GM12878 (cell line): ENCODE measurements around the gene AMY2B.

ENCODE experiments used
- BCLAF1 ChIP-seq: fragments of 450-650 bp; IDR thresholded peaks from 2 replicates; pipeline ENCODE4 v1.6.1; 2017; ENCODE audit warnings: antibody characterized with exemption, mild to moderate bottlenecking, moderate library complexity
- CBFB ChIP-seq: IDR thresholded peaks from 2 replicates; pipeline ENCODE4 v1.6.1; 2016; ENCODE audit warnings: antibody characterized with exemption, low read depth
- CEBPB ChIP-seq, 2 experiments: fragments of 150-350 bp in 1 of 2; IDR thresholded peaks; 2 replicates each; pipeline ENCODE4 v1.6.1; 2012 to 2014; ENCODE audit warnings: low read depth in 2 of 2, low read length in 2 of 2, borderline replicate concordance in 1 of 2, inconsistent platforms in 1 of 2
- CHD2 ChIP-seq: IDR thresholded peaks from 2 replicates; pipeline ENCODE4 v1.6.1; 2011; ENCODE audit warnings: low read depth, low read length, improper control_type of control experiment, borderline replicate concordance
- CTCF ChIP-seq, 3 experiments: IDR thresholded peaks in 2 of 3; conservative IDR thresholded peaks in 1 of 3; 2 replicates each; pipeline ENCODE4 v1.5.1; 2011; ENCODE audit warnings: low read depth in 3 of 3, low read length in 3 of 3, mild to moderate bottlenecking in 3 of 3, control low read depth in 2 of 3, moderate library complexity in 2 of 3, inconsistent platforms in 1 of 3, mixed read lengths in 1 of 3; ENCODE audit not compliant: control insufficient read depth in 2 of 3, insufficient read depth in 1 of 3; ENCODE audit errors: extremely low read depth in 1 of 3
- MXI1 ChIP-seq: fragments of 150-350 bp; IDR thresholded peaks from 2 replicates; pipeline ENCODE4 v1.6.1; 2011; ENCODE audit warnings: low read depth, mild to moderate bottlenecking, inconsistent platforms, low read length, improper control_type of control experiment
- NRF1 ChIP-seq: conservative IDR thresholded peaks from 2 replicates; pipeline ENCODE4 v1.6.1; 2011; ENCODE audit warnings: mild to moderate bottlenecking, low read depth, low read length, improper control_type of control experiment
- RBBP5 ChIP-seq: fragments of 200-600 bp; sonication (generic); conservative IDR thresholded peaks from 2 replicates; pipeline ENCODE4 v1.6.1; 2016
- RFX5 ChIP-seq: IDR thresholded peaks from 2 replicates; pipeline ENCODE4 v1.6.1; 2011; ENCODE audit warnings: low read depth, low read length, improper control_type of control experiment

- TF ChIP-seq CHD2 (no peak), RFX5 (no peak), CEBPB (IDR thresholded peaks at IDR 0.05; ENCODE audit: borderline replicate concordance in 1 of 2, low read depth in 2 of 2, low read length in 2 of 2) (no peak), RBBP5 (no peak), MXI1 (no peak), CTCF (IDR thresholded peaks at IDR 0.05 in 2 of 3, conservative IDR thresholded peaks at IDR 0.05 in 1 of 3; ENCODE audit: control insufficient read depth in 2 of 3, extremely low read depth in 1 of 3, insufficient read depth in 1 of 3, low read depth in 3 of 3, low read length in 3 of 3) (no peak), NRF1 (no peak), BCLAF1 (no peak), CBFB (no peak)
Measured at GRCh38 chr1:103560427-103560826, 11.0 kb upstream of the AMY2B start.
